ENCODE measurements around the gene SETX. TPM values are rescaled to one million over a fixed set of nuclear protein-coding genes. Genes with fewer than 3 reads are reported as not detected.

SETX gene
- total and polyA plus RNA-seq, 10 of the 15 experiments (the other 5 are each of a cell fraction or from before 2014, with no cell fraction given) = 15.8 to 75.7 (median 37.0) TPM

GRCh38 chr9:132381966-132382541 is 27.3 kb upstream of the SETX start:
- POLR2A ChIA-PET = interaction anchor here (0.6 to 6.3 kb wide), 8 partner anchors 8 to 81 kb away, joined by 3 to 96 read pairs (median 4); partner anchors contain the start of gene SETX
- DNase-seq (ENCODE audit: low read depth, low spot score) = peak; percentile 90
- Histone ChIP-seq H3K4me3 (peak overlapping the region; percentile 46; the same call in 1 of the 2 replicates), H3K4me2 (ENCODE audit: control insufficient read depth, insufficient read depth) (peak overlapping the region; percentile 84), H4K20me1 (ENCODE audit: control insufficient read depth, insufficient read depth) (no peaks in the 10 kb centered on the region), H3K27ac (ENCODE audit: control insufficient read depth, insufficient read depth) (peak overlapping the region; percentile 94), H3K79me2 (ENCODE audit: control insufficient read depth, insufficient read depth, low read length) (peaks cover 2% of the 10 kb centered on the region), H3K4me1 (ENCODE audit: control insufficient read depth, insufficient read depth, low read length) (peaks cover 41% of the 10 kb centered on the region), H3K9ac (ENCODE audit: control insufficient read depth, insufficient read depth, low read length) (peak overlapping the region; percentile 57), H3K9me3 (replicated peaks; ENCODE audit: control insufficient read depth, insufficient read depth, low read length) (no peaks in the 10 kb centered on the region), H2AFZ (ENCODE audit: control insufficient read depth, low read depth, low read length) (peak overlapping the region; percentile 33; the same call in 1 of the 2 replicates), H3K27me3 (replicated peaks in 1 of 2; ENCODE audit: control insufficient read depth in 2 of 2, insufficient read depth in 2 of 2, low read length in 1 of 2) (no peaks in the 10 kb centered on the region), H3K36me3 (ENCODE audit: control insufficient read depth in 2 of 2, insufficient read depth in 2 of 2, low read length in 1 of 2) (peaks cover 15 to 19% of the 10 kb centered on the region in 2 experiments)
- no TSS peak for BruUV-seq (replicated peaks)
- in situ Hi-C loops (cut with MboI) = no loop called here
- peak; percentile 85 for FAIRE-seq
- CTCF ChIA-PET = interaction anchor here (0.7 to 4.4 kb wide), 6 partner anchors 9 to 69 kb away, joined by 3 to 59 read pairs (median 4); partner anchors contain the start of gene SETX
- intact Hi-C loops (cut with micrococcal nuclease; ENCODE audit: unreplicated experiment) = loop anchor here (1.0 kb wide), 1 partner anchor 27 kb away; no protein-coding TSS in a partner anchor
- RAD21 ChIA-PET (ENCODE audit: unreplicated experiment) = interaction anchor here (0.5 to 4.0 kb wide), 10 partner anchors 8 to 114 kb away, joined by 3 to 50 read pairs (median 4); partner anchors contain the start of gene SETX
- SMC1A ChIA-PET (ENCODE audit: uncharacterized antibody, unreplicated experiment) = interaction anchor here (0.7 to 7.6 kb wide), 10 partner anchors 10 to 119 kb away, joined by 3 to 131 read pairs (median 3); partner anchors contain the start of gene SETX
- 2% methylated on average over 9 of the region's 9 CpGs for WGBS (ENCODE audit: insufficient coverage, insufficient replicate concordance, low lambda C conversion rate, missing lambda C conversion rate)
- peak; percentile 90 for ATAC-seq
- TF ChIP-seq SKIL (IDR thresholded peaks at IDR 0.05; ENCODE audit: low read depth, poor library complexity, severe bottlenecking) (peak; percentile 65), BCL11A (IDR thresholded peaks at IDR 0.05; ENCODE audit: low read depth, low read length) (no peak), CBFB (IDR thresholded peaks at IDR 0.05; ENCODE audit: low read depth) (peak; percentile 80), CTCF (IDR thresholded peaks at IDR 0.05 in 2 of 3, conservative IDR thresholded peaks at IDR 0.05 in 1 of 3; ENCODE audit: control insufficient read depth in 2 of 3, extremely low read depth in 1 of 3, insufficient read depth in 1 of 3, low read depth in 3 of 3, low read length in 3 of 3) (no peak), MXI1 (IDR thresholded peaks at IDR 0.05; ENCODE audit: low read depth, low read length) (peak; percentile 81; the same call in 1 of the 2 replicates), BRCA1 (IDR thresholded peaks at IDR 0.05; ENCODE audit: low read depth, low read length) (no peak), SMARCA5 (IDR thresholded peaks at IDR 0.05) (no peak), MEF2B (IDR thresholded peaks at IDR 0.05; ENCODE audit: partially characterized antibody, poor library complexity, severe bottlenecking) (peak; percentile 72), ATF2 (IDR thresholded peaks at IDR 0.05; ENCODE audit: low read length) (no peak; the same call in 1 of the 2 replicates), NR2C1 (IDR thresholded peaks at IDR 0.05) (no peak), CHD1 (IDR thresholded peaks at IDR 0.05; ENCODE audit: low read depth, low read length) (0 out of 2 replicates have a peak, but pooled peaks have one; percentile 60), SMAD1 (IDR thresholded peaks at IDR 0.05; ENCODE audit: low read depth, partially characterized antibody) (no peak), PML (IDR thresholded peaks at IDR 0.05; ENCODE audit: low read length) (0 out of 2 replicates have a peak, but pooled peaks have one; percentile 61), RCOR1 (conservative IDR thresholded peaks at IDR 0.05; ENCODE audit: low read depth, low read length) (0 out of 2 replicates have a peak, but pooled peaks have one; percentile 75), GABPA (IDR thresholded peaks at IDR 0.05; ENCODE audit: low read depth) (no peak), ATF7 (IDR thresholded peaks at IDR 0.05; ENCODE audit: low read depth) (peak; percentile 90), MTA2 (IDR thresholded peaks at IDR 0.05; ENCODE audit: low read depth) (no peak; the same call in 1 of the 2 replicates), DPF2 (IDR thresholded peaks at IDR 0.05) (peak; percentile 50; the same call in 1 of the 2 replicates), ZNF24 (IDR thresholded peaks at IDR 0.05) (no peak), NFIC (IDR thresholded peaks at IDR 0.05; ENCODE audit: low read depth, low read length) (peak; percentile 91)

Data from GM12878 (cell line).